GM19240 (cell line): ENCODE results near the gene ZC3H8.
"Not testable (repeated sequence)": the region's sequence is repeated elsewhere in the genome, so short reads cannot be mapped to it uniquely, and the experiment has no call there.

Experiments used
- DNase-seq: peaks from one replicate; pipeline ENCODE4 v3.0.0; 2011; ENCODE audit warnings: low spot score; ENCODE audit not compliant: insufficient read length

ZC3H8 gene

DNA sequence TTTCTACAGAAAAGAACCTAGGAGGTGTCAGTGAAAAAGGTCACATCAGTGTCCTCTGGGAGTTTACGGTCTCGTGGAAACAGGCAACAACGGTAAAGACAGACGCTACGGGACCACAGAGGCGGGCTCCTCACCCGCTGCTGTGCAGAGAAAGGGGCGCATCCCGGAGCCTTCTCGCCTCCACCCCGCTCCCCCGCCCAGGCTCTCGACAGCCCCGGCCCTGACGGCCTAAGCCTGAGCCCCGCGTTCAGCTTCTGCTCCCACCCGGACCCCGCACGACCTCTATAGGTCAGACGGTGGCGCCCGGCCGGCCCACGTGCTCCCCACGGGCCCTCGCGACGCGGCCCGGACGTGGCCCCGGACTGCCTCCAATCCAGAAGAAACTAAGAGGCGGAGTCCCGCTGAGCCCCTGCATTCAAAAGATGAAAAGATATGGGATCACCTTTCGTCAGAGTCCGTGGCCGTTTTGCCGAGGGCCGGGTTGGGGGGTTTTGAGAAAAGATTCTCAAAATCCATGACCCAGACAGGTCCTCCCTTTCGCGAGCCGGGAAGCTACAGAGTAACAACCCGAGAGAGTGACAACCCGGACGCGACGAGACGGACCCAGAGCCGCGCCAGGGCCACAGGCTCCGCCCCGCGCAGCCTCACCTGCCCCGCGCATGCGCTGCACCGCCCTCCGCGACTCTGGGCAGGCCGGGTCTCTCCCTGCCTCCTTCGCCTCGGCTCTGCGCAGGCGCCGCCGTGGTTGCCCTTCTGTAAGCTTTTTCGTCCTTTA is at the start of gene ZC3H8:
Gene ZC3H8, minus strand, starts transcription at position 577 of the 775 bp plus-strand sequence. Its CDS starts 61 bp downstream, at position 516.
- DNase-seq: peak; percentile 84

DNA sequence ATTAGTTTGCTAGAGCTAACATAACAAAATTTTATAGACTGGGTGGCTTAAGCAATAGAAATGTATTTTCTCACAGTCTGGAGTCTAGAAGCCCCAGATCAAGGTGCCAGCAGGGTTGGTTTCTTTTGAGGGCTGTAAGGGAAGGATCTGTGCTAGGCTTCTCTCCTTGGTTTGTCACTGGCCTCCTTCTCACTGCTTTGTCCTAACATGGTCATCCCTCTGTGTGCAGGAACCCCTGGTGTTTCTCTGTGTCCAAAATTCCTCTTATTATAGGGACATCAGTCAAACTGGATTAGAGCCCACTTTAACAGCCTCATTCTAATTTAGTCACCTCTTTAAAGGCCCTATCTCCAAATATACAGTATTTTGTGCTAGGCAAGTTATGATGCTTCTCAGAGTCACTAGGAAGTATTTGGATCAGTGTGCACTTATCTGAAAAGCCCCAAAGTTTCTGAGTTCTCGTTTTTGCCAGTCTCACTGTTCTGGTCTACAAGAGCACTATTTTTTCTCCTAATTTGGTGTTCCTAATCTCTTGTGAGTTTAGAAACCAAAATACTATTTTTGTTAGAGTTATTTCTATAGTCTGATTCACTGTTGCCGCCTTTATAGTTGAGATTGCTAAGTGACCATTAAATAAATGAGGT is 49.6 kb upstream of the ZC3H8 start:
- no peak for DNase-seq

DNA sequence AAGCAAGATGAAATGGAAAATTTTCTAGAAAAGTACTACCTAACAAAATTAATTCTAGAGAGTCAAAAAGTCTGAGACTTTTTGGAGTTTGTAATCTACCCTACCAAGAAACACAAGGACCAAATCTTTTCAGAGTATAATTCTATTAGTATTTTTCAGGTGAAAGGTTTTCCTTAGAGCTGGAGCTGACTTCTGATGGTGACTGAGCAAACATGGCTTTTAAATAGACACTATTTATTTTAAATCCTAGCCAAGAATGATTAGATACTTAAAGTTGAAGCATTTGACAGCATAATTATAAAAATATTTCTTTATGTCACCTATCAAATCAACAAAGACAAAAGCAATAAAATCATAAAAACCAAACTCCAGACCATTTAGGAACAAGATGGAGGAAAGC is 47.1 kb upstream of the ZC3H8 start:
- DNase-seq: no peak

DNA sequence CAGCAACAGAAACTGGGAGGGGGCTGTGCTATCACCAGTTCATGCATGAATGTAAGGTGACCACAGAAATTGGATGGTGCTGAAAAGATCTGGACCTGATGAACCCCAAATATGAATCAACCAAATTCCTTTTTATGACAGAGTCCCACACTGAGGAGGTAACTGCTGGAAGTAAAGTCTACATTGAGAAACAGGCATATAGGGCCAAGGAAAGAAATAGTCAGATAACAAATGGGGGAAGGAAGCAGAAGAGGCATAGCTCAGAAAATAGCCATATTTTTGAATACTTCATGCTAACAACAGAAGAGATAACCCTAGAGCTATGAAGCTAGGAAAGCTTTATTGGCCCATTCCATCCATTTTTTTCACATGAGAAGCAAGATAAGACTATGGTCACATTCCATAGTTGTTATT is 46.3 kb upstream of the ZC3H8 start:
- DNase-seq: no peak

DNA sequence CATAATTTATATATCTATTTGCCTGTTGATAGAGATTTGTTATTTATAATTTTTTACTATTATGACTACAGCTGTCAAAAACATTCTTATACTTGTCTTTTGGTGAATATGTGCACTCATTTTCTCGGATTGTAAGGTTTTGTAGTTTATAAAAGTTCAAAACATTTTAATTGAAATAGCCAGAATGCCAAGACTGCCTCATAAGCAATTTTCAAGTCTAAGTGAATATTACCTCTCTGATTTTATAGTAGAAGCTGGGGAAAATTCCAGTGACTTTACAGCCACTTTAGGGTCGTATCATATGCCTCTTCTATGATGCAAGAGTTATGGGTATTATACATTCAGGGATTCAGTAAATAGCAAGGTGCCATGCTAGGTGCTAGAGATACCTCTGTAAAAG is 41.6 kb upstream of the ZC3H8 start:
- no peak for DNase-seq

DNA sequence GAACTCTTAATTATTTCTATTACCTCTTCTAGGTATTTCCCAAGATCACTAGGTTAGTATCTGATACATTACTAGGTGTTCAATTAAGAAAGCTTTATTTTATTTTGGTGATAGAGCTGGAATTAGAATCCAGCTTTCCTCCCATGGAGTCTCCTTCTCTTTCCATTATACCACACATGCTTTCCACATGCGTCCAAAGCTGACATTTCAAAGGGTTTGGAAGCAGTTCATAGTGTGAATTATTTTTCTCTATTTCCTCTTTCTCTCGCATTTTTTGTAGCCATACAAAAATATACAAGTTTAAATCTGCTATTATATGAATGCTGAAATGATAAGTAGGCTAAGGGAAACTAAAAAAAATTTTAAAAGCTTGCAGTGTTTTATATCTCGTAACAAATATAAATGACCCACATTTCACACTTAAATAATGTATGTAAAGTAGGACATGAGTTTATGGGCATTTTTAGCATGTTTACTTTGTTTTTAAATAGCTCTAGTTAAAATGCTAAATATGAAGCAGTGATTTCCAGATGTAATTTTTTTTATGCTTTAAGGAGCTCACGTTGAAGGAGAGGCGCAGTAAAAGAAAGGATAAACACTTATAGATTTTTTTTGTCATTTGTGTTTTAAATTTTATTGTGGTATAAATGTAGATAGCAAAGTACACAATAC is 40.7 kb upstream of the ZC3H8 start:
- DNase-seq: no peak

DNA sequence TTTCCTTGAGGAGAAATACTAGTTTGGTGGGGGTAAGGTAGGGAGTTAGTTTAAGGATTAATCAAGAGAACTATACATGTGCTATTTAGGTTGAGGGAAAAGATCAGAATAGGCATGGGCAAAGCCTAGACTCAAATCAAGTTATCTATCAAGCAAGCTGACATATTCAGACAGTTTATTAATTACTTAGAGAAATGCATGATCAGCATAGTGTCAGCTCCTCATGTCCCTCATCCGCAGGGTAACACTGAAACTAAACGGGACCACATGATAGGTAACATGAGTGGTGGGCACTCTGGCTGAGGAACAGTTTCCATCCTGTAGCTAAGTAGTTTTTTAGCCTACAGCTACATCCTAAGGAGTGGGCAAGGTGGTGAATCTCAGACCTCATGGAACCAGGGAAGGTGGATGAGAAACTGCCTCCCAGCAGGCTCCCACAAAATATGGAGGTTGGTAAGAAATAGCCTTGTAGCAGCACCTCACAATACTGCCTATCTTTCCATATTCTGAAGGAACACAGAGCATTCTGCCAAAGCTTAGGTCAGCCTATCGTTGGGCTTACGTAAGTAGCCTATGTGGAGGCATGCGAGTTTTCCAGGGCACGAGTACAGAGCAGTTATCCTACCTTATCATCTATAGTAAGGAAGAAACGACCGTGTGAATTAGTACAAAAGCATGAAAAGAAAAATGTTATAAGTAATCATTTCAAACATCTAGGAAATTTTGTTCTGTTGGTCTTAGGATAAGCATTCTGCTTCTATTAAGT is 39.0 kb upstream of the ZC3H8 start:
- no peak for DNase-seq

DNA sequence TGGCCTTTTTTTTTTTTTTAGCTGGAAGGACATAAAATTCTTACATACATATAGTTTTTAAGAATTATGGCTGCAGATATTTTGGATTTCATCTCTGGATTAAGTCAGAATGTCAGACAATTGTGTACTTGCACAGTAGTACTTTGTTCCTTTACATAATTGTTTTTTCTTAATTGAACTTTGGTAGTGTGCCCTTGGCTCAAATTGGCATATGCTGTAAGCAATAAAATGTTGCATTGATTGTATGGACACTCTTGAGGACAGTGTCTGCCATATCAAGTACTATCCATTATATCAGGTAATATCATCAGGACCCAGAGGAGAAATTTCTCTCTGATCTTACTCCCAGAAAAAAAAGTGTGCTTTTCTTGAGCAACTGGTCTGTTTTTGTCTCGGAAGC is 35.8 kb upstream of the ZC3H8 start:
- no peak for DNase-seq

DNA sequence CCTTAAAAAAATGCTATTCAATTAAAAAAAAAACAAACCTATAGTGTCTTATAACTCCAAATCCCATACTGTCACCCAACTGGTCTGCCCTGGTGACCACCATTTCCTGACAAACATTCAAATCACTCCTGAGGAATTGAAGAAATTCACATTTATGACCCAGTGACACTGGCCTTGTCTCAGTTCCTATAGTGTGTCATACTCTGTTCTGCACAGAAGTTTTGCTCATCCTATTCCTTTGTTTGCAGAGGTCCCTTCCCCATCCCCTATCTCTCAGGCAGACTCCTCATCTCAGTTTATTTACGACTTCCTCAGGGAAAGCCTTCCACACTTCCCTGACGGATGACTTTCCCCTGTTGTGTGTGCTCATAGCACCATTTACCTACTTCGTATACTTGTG is 35.2 kb upstream of the ZC3H8 start:
- DNase-seq: no peak

DNA sequence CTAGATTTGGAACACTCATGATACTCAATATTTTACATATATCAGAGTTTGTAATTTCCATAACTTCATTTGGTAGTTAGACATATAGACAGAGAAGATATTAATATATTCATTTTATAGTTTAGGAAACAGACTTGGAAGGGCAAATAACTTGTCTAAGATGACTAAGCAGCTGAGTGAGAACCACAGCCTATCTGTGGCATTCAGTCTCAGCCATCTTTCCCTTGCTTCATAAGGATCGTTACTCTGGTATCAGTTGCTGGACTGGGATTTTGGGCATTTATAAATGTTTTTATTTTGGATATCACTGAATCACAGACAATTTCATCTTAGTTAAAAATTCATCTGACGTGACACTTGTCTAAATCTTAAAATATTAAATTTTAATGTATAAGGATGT is 28.7 kb upstream of the ZC3H8 start:
- DNase-seq: not testable (repeated sequence)

DNA sequence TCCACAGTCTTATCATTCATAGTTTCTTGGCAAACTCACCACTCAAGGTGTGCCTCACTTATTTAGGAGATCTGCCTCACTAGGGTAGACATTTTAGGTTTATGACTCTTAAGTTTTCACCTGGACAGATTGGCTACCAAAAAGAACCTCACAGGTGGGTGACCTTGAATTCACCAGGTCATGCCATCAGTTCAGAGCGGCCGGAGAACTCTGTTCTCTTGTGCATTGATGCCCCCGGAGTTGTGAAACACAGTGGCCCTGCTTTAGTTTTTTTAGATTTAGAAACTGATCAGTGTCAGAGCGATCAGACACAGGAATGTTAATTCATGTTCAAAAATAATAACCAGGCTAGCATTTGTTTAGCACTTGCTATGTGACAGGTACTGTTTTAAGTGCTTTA is 27.2 kb upstream of the ZC3H8 start:
- not testable (repeated sequence) for DNase-seq

DNA sequence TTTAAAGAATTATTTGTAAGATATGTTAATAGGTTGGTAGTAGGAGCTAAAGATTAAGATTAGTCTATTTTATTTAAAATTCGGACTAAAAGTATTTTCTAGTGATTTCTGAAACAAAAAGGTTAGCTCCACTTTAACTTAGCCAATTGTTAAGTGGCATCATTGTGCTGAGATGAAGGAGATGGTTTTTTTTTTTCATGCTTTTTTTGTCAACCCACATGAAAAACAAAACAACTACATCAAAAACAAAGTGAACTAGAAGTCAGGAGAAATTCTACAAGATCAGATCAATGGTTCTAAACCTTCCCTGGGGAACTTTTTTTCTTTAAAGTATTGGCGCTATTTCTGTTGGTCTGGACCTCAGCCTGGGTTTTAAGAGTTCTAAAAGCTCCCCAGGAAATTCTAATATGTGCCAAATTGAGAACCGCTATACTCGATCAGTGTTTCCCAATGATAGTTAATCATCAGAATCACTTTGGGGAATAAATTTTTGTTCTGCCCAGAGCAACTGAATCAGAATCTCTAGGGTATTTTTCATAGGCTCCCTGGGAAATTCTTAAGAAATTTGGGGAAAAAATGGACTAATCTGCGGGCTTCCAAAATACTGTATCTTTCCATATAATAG is 22.9 kb upstream of the ZC3H8 start:
- no peak for DNase-seq

DNA sequence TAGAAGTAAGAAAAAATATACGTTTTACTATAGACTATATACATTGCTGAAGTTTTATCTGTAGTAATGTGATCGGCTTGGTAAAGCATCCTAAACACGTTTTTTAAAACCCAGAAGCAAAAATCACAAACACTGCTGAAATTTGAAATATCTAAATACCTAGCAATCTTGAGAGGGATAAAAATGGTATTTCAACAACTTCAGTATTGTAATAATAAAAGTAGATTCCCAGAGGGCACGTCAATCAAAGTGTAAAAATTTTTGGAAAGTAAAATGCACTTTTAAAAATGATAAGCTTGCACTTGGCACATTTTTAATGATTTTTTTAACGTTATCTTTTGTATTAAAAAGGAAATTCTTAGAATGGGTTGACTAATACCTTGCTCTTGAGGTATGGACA is 22.1 kb upstream of the ZC3H8 start:
- no peak for DNase-seq

DNA sequence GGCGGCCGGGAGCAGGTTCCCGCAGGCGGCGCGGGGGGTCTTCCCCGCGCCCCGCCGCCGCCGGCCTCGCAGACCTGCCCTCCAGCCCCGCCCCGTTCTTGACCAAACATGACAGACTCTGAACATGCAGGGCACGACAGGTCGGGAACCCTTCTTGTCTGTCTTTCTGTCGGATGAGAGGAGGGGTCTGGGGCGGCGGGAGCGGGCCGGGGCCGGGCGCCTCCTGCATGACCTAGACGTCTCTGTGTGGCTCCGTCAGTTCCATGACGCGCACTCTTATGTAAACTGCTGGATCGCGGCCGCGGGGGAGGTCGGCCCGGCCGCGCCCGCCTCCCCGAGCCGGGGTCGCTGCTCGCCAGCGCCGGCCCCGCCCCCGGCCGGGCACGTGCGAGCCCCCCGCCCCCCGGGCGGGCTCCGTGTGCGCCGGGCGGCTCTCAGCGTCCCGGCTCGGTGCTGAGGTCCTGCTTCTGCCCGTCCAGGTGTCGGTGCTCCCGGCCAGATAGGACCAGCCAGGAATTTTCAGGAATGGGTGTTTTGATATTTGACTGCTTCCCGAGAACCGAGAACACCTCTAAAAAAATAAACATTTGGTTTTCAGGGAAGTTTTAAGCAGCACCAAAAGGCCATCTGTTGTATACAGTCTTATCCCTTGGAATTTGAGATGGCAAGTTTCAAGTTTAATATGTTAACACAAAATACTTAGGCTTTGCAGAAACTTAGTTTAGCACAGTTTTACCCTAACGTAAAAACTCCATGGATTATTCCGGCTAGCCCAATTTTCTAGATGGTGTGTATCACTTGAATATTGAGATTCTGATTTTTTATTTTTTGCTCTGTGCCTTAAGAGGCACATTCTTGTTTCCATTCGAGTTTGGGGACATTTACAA is 21.3 kb upstream of the ZC3H8 start:
- peak; percentile 15 for DNase-seq

DNA sequence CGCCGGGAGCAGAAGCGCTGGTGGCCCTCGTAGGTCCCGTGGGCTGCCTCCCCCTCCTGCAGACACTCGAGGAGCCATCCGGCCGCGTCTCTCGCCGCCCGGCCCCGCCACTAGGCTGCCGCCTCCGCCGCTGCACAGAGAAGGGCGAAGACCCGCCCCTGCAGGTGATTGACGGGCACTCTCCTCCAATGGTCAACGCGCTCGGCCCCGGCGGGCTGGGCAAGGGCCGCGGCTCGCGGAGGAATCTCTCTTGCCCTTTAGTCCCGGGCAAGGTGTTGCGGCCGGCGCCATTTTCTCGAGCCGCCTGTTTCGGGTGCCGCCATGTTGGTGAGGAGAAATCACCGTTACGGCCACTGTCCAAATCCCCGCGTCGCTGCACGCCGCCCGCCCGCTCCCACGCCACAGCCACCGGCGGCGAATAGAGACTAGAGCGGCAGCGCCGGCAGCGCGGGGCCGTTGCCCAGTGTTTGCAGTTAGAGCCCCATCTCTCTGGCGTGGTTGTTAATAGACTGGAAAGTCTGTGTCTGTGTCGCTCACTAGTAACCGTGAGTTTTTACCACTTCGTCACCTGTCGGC is 20.6 kb upstream of the ZC3H8 start, which contains the start of gene ZC3H6:
Gene ZC3H6, plus strand, starts transcription at position 287 of the 576 bp plus-strand sequence. CDS start 398 bp downstream, outside the sequence.
- peak; percentile 61 for DNase-seq

DNA sequence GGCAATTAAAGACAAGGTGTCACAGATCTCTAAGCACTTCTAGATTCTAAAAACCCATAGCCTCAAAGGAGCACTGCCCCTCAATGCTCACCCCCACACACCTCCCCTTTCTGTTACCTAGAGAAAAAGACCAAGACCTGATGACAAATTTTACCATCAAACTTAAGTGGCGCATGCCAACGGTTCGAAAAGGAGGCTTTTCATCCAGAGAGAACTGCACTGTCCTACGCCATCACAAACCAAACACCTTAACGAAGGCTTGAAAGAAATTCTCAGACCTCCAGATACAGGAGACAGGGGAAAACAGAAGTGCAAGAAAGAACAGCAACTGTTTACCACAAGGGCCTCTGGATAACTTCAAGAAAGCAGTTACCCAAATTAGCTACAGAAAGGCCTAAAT is 18.5 kb upstream of the ZC3H8 start:
- DNase-seq: no peak

DNA sequence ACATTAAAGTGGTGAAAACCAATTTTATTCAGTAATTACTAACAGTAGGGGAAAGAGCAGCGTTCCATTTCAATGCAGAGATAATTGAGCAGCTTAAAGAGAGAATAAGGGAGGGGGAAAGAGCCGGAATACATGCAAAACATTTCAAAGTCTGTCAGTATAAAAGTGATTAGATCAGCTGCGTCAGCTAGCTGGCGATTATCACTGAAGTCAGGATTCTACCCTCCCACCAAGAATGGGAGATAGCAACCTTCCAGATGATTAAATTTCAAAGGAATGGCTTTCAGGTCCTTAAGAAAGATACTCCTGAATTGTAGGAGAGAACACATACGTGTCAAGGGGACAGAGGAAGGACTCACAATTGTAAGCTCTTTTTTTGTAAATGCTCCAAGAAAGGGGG is 17.8 kb upstream of the ZC3H8 start:
- DNase-seq: no peak

DNA sequence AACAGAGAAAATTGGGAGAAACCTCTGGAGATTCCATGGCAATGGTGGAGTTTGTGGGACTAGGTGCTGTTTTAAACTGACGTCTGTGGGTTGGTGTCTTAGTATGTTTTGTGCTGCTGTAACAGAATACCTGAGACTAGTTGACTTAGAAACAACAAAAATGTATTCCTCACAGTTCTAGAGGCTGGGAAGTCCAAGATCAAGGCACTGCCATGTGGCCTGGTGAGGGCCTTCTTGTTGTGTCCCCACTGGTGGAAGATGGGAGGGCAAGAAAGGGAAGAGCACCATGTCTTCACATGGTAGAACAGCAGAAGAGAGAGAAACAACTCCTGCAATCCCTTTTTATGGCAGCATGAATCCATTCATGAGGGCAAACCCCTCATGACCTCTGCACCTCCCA is 13.7 kb upstream of the ZC3H8 start:
- DNase-seq: no peak

DNA sequence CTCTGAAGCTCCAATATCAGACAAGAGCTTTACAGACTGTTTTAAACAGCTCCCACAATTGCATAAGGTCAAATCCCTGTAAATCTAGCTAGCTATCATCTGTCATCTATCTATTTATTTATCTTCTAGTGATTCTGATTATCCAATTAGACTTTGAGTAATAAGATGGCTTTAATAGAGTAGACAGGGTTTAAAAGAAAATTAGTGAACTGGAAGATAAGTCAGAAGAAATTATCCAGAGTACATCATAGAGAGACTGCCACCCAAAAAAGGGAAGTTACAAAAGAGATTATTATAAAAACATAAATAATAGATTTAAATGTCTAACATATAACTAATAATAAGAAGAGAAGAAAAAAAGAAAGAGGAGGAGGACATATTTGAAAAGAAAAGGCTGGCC is 8.0 kb upstream of the ZC3H8 start:
- no peak for DNase-seq

DNA sequence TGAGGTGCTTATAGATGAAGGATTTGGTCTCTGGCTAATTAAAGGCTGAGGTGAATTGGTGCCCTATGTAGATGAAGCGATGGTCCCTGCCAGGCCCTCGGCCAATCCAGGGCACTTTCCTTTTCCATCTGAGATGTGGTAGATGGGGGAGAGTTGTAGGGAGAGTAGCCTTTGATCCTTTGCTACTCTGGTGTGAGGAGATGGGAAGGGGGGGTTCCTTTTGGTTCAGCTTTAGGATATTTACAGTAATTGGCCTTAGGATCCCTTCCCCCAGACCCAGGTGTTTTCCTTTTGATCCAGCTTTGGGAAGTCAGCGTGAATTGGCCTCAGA is 5.4 kb upstream of the ZC3H8 start:
- no peak for DNase-seq
